ENCODE measurements around the gene CARNS1.

Gene CARNS1

DNA sequence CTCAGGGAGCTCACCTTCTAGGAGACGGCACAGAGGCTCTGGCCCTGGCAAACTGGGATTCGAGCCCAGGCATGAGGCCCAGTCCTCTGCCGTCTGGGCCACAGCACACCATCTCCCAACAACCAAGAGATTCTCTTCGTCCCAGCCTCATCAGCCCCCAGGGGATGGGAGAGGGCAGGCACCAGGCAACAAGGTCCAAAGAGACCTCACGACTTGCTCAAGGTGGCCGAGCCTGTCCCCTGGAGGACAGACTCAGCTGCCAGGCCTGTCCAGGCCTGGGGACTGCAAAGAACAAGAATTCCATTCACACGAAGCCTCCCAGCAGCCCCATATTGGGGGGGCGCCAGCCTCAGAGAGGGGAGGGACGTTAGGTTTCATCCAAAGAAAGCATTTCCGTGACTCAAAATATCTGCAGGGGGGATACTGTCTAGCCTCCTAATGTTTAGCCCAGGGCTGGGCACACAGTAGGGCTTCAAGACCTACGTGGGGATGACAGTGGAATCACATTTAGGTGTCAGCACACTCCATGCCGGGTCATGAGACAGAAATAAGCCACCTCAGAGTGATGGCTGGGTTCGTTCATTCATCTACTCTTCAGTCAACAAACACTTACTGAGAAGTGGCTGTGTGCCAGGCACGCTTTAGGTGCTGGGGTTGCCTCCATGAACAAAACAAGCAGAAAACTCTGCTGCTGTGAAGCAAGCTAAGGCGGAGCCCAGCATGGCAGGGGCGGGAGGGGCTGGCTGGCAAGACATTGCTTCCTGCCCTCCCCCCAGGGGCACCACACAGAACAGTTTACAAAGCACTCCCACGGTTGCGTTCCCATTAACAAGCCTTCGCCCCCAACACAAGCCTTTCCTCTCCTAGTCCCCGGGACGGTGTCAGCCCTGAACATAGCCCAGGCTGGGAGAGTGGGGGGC, 1.2 kb downstream of the CARNS1 start:
- no peak for TF ChIP-seq CTCF (IDR thresholded peaks at IDR 0.05; ENCODE audit: extremely low read depth, missing control alignments)
- no peak for DNase-seq (ENCODE audit: low spot score)

DNA sequence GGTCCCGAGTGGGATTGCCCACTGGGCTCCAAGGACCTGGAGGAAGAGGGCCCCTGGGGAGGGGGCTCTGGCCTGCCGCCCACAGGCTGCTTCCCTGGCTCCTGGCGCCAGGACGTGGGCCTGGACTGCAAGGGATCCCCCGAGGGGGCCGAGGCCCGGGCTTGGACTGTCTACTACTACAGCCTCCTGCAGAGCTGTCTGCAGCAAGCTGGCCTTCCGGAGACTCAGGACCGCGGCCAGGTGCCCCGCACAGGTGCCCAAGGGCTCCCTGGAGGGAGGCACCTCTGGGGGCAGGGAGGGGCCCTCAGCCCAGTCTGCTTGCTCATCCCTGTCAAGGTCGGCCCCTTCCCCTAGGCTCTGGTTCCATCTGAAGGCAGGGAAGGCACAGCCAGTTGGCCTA, 1.9 kb downstream of the CARNS1 start:
- no peak for DNase-seq (ENCODE audit: low spot score)
- no peak for TF ChIP-seq CTCF (IDR thresholded peaks at IDR 0.05; ENCODE audit: extremely low read depth, missing control alignments)

DNA sequence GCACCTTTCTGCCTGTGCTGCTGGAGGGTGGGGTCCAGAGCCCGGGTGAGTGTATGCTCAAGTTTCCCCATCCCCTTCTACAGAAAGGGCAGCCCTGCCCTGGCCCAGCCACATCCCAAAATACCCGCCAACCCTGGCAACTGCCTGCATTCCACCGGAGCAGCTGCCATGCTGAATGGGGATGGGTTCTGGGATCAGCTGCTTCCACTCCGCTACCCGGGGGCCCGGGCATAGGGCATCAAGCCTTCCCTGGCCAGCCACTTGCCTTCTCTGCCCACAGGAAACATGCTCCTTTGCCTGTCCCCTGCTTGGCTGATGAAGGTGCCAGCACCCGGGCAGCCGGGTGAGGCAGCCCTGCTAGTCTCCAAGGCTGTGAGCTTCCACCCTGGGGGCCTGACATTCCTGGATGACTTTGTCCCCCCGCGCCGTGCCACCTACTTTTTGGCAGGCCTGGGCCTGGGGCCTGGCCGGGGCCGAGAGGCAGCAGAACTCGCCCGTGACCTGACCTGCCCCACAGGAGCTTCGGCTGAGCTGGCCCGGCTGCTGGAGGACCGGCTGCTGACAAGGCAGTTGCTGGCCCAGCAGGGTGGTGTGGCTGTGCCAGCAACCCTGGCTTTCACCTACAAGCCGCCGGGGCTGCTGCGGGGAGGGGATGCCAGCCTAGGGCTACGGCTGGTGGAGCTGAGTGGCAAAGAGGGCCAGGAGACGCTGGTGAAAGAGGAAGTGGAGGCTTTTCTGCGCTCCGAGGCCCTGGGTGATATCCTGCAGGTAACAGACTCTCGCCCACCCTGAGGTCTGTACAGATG, 3.2 kb downstream of the CARNS1 start:
- TF ChIP-seq CTCF (IDR thresholded peaks at IDR 0.05; ENCODE audit: extremely low read depth, missing control alignments) = no peak
- no peak for DNase-seq (ENCODE audit: low spot score)

- no peak for DNase-seq (ENCODE audit: low spot score)
- no peak for TF ChIP-seq CTCF (IDR thresholded peaks at IDR 0.05; ENCODE audit: extremely low read depth, missing control alignments)
These were observed 4.0 kb downstream of the CARNS1 start for GRCh38 chr11:67419325-67420049.

DNA sequence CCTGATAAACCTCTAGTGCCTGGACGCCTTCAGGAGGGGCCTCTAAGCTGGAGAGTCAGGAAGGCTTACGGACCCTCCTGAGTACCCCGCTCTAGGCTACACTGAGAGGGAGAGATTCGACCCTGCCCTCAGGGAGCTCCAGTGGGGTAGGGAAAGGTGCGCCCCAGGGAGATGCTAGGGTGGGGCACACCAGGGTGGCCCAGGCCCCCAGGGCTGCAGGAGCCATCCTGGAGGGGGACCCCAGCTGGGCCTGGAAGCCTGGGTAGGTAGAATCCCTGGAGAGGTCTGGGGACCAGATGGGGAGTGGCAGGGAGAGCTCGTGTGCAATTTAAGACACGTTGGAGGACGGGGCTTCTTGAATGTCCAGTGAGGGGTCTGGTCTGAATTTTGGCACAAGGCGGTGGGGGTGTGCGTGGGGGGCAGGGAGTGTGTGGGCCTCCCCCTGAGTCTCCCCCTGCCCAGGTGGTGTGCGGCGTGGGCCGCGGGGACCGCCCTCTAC, 4.7 kb downstream of the CARNS1 start:
- DNase-seq (ENCODE audit: low spot score) = no peak
- TF ChIP-seq CTCF (IDR thresholded peaks at IDR 0.05; ENCODE audit: extremely low read depth, missing control alignments) = no peak

DNA sequence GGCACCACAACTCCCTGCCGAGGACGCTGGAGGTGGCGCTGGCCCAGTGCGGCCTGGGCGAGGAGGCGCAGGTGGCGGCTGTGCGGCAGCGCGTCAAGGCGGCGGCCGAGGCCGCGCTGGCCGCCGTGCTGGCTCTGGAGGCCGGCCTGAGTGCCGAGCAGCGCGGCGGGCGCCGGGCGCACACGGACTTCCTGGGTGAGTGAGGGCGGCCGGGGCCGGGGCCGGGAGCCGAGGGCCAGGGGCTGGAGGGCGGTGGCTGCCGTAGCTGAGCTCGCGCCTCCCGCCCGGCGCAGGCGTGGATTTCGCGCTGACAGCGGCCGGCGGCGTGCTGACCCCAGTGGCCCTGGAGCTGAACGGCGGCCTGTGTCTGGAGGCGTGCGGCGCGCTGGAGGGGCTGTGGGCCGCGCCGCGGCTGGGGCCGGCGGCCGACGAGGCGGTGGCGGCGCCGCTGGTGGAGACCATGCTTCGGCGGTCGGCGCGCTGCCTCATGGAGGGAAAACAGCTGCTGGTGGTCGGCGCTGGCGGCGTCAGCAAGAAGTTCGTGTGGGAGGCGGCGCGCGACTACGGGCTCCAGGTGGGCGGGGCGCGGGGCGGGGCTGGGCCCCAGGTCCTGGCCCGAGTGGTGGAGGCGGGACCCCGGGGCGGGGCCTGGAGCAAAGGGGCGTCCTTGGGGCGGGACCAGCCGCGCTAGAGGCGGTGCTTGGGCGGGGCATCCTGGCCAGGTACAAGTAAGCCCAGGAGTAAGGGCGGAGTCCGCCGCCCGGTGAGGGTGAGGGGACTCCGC, 5.4 kb downstream of the CARNS1 start:
- no peak for TF ChIP-seq CTCF (IDR thresholded peaks at IDR 0.05; ENCODE audit: extremely low read depth, missing control alignments)
- DNase-seq (ENCODE audit: low spot score) = peak; percentile 100

All from GM20000 (cell line).